ENCODE results near the gene STRA8.

STRA8 gene, protein sequence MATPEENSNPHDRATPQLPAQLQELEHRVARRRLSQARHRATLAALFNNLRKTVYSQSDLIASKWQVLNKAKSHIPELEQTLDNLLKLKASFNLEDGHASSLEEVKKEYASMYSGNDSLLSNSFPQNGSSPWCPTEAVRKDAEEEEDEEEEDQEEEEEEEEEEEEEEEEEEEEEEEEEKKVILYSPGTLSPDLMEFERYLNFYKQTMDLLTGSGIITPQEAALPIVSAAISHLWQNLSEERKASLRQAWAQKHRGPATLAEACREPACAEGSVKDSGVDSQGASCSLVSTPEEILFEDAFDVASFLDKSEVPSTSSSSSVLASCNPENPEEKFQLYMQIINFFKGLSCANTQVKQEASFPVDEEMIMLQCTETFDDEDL

DNA sequence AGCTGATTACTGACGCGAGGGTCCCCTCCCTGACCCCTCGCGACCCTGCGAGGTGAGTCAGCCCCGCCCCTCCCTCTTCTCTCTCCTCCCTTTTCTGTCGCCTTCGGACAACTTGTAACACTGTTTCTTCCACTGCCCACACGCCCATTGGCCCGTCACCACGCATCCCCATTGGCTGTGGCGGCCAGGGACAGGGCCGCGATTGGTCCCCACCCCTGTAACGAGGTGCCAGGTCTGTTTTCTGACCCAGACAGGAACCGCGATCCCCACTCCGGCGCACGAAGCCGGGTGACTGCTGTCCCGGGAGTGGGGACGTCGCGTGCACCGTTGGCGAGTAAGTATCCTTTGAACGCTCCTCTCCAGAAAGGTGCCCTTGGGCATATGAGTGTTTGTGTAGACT, at the start of gene STRA8:
TSS of gene STRA8 (plus strand) at position 269 of the 400 bp plus-strand sequence. CDS start 6,687 bp downstream, outside the sequence.
- TF ChIP-seq, protein P1, sequence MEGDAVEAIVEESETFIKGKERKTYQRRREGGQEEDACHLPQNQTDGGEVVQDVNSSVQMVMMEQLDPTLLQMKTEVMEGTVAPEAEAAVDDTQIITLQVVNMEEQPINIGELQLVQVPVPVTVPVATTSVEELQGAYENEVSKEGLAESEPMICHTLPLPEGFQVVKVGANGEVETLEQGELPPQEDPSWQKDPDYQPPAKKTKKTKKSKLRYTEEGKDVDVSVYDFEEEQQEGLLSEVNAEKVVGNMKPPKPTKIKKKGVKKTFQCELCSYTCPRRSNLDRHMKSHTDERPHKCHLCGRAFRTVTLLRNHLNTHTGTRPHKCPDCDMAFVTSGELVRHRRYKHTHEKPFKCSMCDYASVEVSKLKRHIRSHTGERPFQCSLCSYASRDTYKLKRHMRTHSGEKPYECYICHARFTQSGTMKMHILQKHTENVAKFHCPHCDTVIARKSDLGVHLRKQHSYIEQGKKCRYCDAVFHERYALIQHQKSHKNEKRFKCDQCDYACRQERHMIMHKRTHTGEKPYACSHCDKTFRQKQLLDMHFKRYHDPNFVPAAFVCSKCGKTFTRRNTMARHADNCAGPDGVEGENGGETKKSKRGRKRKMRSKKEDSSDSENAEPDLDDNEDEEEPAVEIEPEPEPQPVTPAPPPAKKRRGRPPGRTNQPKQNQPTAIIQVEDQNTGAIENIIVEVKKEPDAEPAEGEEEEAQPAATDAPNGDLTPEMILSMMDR (IDR thresholded peaks at IDR 0.05), result no peak

DNA sequence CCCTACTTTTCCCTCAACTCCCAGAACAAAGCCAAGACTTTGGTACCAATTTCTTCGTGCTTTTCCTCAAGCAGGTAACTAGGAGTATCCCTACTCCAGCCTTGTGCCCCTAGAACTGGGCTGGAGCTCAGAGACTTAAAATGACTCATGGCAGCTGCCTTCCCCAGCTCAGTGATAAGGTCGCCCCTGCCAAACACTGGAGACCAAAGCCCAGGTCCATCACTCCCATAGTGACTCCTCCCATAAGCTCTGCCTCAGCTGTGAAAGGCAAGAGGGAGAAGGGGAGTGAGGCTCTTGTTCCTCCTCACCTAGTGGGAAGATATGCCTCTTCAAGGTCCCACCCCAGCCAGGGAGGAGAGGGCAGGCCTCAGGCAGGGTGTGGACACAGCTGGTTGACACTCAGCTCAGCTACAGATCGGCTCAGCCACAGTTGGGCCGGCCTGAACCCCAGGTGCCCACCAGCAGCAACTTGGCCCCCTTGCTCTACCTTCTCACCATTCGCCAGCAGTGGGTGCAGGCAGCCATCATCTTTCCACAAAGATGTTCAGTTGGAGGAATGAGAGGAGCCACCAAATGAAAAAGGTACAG, 49.3 kb upstream of the STRA8 start:
- TF ChIP-seq, protein P1 (IDR thresholded peaks at IDR 0.05), result no peak

DNA sequence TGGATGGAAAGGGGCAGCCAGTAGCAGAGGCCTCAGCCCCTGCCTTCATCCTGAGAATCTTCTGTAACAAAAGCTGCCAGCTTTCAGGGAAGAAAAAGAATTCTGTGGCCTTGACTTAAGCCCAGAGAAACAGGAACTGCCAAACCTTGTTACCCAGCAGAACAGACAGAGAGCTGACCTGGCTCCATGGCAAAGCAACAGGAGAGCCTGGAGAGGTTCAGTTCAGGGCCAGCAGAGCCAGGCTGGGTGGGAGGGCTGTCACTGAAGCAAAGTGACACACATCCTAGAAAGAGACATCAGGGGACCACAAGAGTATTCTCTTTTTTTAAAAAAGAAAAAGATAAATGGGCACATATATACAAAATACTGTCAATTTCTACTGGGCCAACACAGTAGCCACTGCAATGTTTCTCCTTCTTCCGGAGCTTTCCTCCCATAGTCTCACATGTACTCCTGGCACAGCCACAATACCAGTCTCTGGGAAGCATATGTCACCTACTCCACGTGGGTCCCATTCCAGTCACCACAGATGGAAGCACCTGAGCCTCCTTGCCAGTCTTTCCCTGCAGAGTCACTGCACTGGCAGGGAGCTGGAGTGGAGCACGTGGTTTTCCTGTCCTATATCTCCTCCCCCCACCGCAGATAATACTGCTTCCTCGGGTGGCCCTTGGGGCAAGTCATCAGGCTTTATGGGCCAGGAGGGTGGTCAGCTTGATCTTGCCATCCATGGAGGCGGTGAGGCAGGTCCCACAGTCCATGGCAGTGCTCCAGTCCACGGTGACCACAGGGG, 48.0 kb upstream of the STRA8 start:
- TF ChIP-seq, protein P1 (IDR thresholded peaks at IDR 0.05), result no peak

DNA sequence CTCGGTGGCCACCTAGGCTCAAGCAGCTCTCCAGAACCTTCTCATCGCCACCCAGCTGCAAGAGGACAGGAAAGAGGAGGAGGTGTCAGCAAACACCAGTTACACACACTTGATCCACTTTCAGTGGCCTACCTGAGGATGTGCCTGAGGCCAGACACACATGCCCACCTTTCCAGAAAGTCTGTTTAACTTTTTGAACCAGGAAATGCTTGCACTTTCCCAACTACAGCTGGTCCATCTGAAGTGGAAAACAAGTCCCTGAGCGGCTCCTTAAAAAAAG, 47.4 kb upstream of the STRA8 start:
- TF ChIP-seq, protein P1 (IDR thresholded peaks at IDR 0.05), result no peak

DNA sequence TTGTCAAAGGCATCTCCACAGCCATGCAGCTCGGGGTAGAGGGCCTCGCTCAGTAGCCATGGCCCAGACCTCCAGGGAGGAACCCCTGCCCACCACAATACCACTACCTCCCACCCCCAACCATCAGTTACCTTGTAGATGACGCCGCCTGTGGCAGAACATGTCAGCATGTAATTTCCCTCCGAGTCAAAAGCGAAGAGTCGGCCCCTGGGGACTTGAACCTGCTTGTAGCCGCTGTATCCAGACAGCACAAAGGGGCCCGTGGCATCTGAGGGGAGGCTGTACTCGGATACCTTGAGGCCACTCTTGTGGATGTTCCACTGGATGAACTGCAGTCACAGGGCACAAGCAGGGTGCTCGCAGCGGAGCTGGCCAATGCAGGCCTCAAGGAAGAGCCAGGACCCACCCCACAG, 46.8 kb upstream of the STRA8 start:
- TF ChIP-seq, protein P1 (IDR thresholded peaks at IDR 0.05), result no peak

DNA sequence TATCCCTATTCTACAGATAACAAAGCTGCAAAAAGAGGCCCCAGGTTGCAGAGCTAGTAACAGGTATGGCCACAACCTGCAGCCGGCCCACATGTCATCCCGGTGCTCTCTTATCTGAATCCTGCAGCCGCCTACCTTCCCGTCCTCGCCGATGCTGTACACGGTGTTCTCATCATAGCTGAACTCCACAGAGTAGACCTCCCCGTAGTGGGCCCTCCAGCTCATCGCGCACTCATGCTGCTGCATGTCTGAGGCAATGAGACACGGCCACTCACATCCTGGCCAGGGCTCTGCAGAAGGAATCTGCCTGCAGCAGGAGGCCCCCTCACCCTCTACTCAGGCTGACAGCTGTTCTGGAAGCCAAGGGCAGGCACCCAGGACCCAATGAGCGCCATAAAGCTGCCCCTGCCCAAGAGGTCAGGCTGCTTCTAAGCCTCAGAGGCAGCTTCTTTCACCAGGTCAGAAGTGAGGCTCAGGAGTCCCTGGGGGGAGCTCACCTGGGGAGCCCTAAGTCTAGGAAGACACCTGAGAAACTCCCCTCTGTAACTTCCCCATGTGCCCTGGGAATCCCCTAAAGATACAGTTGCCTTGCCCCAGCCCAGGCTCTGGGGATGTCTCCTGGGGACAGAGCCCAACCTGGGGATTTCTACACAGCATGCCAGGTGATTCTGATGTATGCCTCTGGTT, 45.2 kb upstream of the STRA8 start:
- TF ChIP-seq, protein P1 (IDR thresholded peaks at IDR 0.05), result no peak

DNA sequence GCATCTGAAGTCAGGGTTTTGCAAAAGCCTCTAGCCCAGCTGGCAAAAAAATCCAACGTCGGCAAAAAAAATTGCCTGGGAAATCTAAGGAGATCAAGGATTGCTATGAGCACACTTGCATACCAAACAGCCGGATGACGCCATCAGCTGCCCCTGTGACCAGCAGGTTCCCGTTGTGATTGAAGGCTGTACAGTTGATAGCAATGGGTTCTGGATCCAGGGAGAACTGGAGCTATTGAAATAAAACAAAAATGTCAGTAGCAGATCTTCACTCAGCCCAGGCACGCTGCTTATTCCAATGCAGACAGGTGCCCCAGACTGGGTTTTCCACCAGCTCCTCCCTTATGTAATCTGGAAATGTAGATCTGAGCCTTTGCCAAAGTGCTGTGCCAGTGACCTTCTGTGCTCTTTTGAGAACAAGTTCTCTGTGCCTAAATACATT, 44.4 kb upstream of the STRA8 start:
- TF ChIP-seq, protein P1 (IDR thresholded peaks at IDR 0.05), result no peak
